LoVo (cell line): Measurements from ENCODE around the gene NGEF.

Source experiments
- DNase-seq: peaks from one replicate; pipeline ENCODE4 v3.0.0-alpha.2; 2016; ENCODE audit warnings: low spot score

Gene NGEF

DNA sequence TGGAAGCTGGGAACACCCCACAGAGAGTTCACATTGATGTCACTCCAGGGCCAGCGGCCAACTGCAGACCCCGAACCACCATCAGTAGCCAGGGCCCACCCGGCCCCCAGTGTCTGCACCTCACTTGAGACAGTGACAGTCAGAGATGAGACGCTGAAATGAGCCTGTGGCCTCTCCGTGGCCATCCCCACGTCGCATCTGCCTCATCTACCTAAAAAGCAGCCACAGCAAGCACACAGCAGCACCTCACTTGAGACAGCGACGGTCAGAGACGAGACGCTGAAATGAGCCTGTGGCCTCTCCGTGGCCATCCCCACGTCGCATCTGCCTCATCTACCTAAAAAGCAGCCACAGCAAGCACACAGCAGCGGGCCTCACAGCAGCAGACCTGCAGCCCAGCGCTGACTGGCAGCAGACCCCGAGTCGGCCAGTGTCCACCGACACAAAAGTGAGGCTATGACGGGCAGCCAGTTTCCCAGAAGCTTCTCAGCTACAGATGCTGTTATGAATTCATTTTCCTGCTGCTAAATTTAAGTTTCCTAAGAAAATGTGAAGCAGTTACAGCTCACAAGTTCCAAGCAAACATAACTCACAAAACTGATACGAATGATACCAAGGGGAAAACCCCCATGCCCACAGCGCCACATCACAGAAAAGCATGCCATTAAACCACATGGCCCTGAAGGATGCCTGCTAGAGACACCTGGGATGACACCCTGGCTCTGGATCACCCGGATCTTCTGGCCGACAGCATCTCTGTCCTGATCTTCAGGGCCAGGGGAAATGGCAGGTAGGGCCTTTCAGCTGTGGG is 115.3 kb downstream of the NGEF start:
- no peak for DNase-seq

DNA sequence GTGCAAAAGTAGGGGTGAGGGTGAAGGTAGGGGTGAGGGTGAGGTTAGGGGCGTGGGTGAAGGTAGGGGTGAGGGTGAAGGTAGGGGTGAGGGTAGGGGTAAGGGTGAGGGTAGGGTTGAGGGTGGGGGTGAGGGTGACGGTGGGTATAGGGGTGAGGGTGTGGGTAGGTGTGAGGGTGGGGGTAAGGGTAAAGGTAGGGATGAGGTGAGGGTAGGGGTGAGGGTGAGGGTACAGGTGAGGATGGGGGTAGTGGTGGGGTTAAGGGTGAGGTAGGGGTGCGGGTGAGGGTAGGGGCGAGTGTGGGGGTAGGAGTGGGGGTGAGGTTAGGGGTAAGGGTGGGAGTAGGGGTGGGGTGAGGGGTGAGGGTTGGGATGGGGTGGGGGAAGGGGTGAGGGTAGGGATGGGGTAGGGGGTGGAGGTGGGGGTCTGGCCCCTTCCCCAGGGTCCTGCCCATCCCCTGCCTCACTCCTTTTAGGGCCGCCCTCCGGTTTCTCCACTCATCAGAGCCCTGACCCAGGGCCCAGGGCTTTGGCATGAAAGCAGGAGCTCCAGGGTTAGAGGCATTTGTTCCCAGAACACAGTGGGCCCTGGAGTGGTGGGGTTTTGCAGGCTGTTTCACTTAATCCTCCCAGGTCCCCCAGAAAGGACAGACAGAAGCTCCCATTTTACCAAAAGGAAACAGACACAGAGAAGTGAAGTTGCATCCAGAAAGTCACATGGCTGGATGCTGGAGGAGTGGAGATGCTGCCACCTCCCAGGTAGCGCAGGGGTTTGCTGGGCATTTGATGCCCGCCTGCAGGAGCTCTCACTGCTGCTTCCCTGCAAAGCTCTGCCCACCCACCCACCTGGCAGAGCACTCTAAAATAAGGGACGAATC is 116.1 kb downstream of the NGEF start:
- DNase-seq = no peak

DNA sequence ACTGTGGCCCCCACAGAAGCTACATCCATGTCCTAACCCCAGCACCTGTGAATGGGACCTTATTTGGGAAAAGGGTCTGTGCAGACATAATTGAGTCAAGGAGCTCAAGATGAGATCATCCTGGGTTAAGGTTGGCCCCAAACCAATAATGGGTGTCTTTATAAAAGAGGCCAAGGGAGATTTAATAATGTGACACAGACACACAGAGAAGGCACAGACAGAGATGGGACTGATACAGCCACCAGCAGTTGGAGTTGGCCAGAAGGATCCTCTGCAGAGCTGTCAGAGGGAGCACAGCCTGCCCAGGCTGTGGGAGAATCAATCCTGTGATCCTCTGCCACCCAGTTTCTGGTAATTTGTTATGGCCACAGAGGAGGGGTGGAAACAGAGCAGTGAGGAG is 116.9 kb downstream of the NGEF start:
- DNase-seq = no peak

DNA sequence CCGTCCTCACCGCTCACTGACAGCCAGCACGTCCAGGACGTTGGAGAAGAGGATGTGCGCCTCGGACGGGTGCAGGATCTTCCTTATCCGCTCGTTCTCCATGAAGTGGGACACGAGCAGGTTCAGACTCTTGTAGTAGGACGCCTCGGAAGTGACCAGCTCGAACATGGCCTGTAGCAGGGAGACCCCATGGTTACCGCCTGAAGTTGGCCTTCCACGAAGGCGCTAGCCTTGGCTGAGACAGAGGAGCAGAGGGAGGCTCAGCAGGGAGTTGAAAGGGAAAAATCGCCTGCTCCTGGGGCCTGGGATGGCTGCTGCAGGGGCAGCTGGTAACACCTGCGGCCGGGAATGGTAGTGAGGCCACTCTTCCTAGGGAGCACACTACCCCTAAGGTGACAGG is 118.3 kb downstream of the NGEF start:
- DNase-seq = no peak

DNA sequence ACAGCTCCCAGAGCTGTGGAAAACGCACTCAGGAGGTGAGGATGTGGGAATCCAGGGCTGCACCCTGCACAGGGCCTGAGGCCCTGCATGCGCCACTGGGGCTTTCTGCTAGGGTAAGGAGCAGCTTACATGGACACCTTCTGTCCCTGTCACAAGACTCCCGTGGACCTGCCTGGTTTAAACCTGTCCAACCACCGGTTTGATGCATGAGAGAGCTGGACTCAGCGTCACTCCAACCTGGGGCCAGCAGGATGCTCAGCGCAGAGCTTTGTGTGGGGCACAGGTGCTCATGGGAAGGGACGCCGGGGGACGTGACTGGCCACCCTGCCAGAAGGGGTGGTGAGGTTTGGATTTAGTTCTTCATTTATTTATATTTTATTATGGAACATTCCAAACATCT is 118.8 kb downstream of the NGEF start:
- DNase-seq = no peak

DNA sequence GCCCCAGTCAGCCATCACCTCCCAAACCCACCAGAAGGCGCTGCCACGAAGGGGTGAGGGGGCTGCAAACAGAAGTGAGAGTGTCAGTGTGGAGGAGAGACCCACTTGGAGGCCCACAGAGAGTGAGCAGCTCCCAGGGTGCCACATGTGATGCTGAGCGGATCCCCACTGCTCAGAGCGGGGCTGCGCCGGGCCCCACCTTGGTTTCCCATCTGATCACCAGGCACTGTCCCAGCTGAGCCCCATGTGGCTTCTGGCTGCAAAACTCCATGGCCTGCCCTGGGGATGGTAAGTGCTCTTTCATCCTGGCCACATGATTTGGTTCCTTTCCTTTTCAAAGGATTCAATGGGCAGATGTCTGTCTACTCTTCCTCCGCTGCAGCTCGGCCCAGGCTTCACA is 119.2 kb downstream of the NGEF start:
- no peak for DNase-seq

DNA sequence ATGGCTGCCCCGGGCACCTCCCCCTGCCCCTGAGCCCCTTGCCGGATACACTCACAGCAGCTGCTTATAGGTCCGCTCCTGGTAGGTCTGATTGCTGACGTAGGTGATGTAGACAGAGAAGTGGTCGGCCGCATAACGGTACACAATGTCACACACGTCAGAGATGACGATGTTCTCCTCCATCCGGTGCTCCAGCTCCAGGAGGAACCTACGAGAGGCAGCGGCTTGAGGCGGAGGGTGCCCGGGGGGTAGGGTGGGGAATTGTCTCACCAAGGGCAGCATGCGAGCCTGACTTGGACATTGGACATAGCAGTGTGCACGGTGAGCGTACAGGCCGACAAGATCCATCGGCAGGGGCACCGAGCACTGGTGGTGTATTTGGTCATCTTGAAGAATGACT is 120.2 kb downstream of the NGEF start:
- no peak for DNase-seq

DNA sequence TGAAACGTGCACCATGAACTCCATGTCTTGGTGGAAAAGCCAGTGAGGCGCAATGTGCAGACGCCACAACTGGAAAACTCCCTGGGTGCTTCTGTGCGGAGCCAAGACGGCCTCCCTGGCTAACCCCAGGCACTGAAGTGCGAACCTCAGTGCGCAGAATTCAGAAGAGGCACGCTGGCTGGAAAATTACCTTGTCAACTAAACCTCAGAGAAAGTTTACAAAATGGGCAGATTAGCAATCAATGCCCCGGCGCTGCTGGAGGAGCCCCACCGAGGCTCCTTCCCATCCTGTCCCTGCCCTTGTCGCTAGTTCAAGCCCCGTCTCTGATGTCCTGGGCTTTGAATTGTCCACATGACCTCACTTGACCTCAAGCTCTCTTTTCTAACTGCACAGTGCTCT is 120.8 kb downstream of the NGEF start:
- no peak for DNase-seq

DNA sequence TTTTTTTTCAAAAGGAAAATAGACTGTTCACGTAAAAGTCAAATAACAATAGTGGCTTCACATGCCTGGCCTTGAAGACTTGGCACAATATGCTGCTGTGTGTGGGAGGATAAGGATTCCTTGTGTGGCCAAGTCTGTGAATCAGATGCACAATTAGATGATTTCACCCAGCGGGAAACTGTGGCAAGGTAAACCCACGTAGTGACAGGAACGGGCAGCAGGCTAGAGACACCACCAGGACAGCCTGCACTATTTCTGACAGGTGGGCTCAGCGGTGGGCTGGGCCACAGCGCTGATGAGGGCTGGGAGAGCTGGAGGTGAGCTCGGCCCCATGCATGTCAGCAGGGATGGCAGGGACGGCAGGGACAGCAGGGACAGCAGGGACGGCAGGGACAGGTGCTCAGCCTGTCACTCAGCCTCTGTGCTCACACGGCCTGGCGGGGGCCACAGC is 121.4 kb downstream of the NGEF start:
- no peak for DNase-seq

DNA sequence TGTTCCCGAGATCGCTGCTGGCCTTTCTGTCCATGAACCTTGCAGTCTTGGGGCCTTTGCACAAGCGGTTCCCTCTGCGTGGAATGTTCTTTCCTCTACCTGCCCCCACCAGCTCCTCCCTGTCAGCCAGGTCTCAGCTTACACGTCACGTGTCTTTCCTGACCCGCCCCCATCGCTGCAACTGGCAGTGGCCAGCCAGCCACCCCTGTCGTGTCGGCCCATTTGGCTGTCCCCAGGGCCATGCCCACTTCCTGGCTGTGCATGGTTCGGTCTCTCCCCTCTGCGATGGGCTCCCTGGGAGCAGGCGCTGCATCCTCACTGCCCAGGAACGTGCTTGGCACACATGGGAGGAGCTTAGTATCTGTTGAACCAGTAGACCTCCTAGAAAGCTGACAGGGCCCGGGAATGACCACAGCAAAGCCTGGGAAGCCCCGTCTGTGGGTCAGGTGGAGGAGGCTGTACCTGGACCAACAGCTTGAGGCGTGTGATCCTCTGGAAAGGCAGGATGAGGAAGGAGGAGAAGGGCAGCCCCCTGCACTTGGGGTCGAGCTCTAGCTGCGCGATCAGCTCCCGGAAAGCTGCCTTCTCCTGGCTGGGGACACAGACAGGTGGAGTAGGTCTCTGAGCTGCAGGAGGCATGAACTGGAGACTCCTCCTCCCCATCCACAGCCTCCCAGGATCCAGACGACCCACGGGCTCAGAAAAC is 122.0 kb downstream of the NGEF start:
- no peak for DNase-seq

DNA sequence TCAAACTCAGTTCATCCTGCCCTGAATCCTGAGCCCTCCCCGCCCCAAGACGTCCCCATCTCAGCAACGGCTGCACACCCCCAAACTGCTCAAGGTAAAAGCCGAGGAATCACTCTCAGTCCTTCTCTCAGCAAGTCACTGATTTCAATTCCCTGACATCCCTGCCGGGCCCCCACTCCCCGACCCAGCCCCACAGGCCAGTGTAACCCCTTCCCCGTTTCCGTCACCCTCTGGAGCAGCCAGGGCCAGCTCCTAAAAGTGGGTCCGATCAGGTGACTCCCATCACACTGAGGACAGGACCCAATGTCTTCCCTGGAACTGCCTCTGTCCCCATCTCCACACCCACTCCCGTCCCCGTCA is 122.5 kb downstream of the NGEF start:
- no peak for DNase-seq

DNA sequence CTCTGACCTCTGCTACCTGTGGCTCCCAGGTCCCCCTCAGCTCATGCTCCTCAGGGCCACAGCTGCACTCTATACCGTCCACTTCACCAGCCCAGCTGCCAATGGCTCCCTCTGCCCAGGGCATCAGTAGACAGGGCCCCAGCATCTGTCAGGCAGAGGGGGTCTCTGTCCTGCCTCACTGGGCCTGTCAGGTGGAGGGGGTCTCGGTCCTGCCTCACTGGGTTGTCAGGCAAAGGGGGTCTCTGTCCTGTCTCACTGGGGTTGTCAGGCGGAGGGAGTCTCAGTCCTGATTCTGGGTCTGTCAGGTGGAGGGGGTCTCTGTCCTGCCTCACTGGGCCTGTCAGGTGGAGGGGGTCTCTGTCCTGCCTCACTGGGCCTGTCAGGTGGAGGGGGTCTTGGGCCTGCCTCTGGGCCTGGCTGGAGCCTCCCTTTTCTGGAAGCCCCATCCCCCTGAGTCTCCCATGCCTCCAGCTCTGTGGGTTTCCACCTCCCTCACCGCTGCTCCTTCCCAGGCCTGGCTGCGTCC is 123.1 kb downstream of the NGEF start:
- no peak for DNase-seq

DNA sequence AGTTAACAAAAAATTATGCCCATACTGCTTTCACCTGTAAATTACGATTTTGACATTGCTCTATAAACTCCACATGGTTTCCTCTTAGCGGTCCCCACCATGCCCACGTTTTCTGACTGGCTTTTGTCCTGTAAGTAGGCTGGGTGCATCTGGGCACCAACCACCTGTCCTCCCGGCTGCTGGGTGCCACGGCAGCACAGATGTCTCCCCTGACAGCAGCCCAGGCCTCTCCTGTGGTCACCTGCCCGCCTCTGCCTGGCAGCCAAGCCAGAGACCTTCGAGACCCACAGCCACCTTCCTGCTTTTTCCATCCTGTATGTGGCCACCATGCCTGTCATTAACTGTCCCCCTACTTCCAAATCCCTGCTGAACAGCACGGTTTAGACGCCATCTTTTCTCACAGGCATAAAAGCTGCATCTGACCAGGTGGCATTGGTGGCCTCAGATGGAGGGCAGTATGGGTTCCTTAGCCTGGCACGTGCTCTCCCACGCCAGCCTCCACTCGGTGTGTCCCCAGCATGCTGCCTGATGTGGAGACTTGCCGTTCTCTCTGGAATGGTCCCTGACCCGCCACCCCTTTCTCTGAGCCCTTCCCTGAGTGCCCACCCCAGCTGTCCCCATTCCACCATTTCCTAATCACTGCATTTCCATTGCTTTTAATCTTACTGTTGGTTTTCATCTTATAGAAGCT is 124.1 kb downstream of the NGEF start:
- no peak for DNase-seq

DNA sequence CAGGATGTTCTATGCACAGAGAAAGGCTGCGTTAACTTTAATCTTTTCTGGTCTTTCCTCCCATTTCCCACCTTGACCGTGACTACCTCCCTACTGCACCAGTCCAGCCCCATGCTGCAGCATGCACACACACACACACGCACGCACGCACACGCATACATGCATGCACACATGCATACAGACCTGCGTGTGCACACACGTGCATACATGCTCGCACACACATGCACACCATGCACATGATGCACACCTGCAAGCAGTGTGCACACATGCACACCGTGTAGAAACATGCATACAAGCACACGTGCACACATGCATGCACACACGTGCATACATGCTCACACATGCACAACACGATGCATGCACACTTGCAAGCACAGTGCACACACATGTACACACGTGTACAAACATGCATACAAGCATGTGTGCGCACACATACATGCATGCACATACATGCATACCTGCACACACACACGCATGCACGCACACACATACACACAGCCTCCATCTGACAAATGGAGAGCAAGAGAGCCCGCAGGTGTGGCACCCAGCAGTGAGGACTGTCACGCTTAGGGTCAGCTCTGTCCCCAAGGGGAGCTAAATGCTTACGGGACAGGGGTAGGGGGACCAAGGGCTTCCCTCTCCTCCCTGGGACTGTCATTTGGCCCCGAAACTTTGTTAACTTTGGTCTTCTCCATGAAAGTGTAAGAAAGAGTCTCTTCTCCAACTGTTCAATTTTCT is 124.8 kb downstream of the NGEF start:
- no peak for DNase-seq

DNA sequence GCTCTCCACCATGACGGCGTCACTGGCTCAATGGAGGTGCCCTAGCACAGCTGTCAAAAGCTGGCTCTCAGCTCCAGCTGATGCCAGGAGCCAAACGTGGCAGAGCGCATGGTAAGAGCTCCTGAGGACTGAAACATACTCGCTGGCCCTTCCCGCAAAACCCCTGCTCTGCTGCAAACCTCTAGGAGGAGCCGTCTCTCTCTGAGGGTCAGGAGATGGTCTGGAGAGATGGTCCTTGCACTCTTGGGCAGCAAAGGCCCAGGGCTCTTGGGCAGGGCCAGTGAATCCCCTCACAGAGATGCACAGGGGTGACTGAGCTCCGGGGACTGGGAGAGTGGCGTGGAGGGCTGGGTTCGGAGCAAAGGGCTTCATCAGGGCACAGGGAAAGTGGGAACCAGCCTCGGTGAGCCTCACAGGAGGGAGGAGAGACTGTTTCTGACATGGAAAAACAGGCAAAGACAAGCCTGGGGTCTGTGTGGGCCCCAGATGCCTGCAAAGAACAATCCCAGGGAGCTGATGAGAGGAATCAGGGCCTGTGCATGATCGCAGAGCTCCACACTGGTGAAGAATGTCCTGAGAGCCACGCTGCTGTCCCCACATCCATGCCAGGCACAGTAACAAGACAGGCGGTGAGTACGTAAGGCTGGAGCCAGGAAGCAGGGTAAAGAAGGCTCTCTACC is 125.7 kb downstream of the NGEF start:
- DNase-seq = no peak

DNA sequence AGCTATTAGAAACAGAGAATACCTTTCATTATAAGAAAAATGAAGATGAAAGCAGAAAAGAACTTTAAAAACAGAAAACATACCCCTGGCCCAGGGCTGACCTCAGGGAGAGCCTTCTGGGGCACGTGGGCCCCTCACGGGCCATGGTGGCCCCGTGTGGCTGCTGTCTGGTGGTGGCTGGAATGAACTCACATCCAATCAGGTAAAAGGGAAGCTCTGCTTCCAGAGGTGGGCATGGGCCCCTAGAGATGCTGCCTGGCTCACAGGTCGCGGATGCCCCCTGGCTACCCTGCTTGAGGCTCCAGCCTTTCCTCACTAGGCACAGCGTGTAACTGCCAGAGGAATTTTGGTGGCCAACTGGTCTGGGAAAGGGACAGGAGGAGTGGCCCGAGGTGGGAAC is 126.4 kb downstream of the NGEF start:
- DNase-seq = no peak

DNA sequence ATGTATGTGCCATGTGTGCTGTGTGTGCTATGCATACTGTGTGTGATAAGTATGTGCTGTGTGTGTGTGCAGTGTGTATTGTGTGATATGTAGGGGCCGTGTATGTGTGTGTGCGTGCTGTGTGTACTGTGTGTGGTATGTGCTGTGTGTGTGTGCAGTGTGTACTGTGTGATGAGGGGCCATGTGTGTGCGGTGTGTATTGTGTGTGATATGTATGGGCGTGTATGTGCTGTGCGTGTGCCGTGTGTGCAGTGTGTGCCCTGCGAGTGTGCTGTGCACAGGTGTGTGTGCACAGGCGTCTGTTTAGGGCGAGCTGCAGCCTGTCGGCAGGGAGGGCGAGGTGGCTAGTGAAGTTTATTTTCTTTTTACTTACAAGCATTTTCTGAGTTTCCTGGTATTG is 126.9 kb downstream of the NGEF start:
- DNase-seq = no peak

DNA sequence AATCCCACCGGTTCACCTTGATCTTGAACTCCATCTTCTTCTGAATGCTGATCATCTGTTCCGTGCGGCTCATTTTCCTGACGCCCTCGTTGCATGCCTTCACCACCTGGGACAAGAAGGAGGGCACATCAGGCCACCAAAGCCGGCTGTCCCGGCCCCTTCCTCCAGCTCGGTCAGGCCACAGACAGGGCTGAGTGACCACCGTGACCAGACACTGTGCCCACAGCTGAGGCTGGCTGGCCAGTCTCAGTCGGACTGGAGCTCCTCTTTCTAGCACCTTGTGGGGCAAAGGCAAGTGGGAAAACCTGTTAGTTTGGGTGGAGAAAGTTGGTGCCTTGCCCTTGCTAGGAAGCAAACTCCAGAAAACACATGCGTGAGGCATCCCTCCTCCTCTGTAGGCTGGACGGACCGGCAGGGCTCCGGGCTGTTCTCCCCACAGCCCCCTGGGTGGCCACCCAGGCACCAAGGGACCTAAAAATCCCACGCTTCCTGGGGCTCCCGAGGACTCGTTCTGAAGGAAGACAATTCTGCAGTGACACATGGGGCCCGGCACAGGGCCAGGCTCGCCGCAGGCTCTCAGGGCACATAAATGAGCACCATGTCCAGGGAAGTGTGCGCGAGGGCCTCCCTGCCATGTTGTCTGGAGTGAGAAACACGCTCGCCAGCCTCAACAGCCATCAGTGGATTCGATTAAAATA is 127.6 kb downstream of the NGEF start:
- no peak for DNase-seq

DNA sequence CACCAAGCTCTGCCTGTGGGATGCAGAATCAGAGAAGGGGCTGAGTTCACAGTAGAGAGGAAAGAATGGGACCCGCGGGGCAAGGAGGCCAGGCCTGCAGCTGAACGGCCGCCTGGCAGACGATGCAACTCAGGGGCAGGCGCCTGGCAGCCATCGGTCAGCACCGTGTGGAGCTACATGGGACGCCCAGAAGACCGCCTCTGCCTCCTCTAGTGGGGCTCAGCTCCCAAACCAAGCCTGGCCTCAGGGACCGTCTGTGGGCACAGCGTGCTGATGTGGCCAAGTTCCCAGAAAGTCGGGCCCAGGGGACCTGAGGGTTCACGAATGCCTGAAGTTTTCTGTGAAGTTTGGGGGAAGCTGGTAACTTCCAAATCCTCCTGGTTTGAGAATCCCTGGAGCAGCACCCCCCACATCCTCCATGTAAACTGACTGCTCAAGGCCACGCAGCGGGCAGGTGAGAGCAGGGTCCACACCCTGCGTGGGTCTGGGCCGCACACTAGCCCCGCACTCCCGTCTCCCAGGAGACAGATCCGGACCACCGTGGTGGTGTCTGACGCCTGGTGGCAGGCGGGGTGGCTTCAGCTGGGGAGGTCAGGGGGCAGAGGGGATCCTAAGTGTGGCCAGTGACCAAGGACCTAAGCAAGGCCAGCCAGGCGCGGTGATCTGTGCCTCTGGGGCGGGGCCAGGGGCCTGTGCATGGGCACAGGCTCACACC is 128.3 kb downstream of the NGEF start:
- no peak for DNase-seq
